ENCODE results near the gene NECAB3. TPM values are rescaled to one million over a fixed set of nuclear protein-coding genes. Genes with fewer than 3 reads are reported as not detected.

NECAB3 gene
- total and polyA plus RNA-seq, 4 donors: 10.5 to 14.8 (median 11.1) TPM

GRCh38 chr20:33667676-33668465, 6.4 kb downstream of the NECAB3 start (continued):
- TF ChIP-seq EGR1 (IDR thresholded peaks at IDR 0.05; ENCODE audit: low read depth in 2 of 2) (no peak), TAF1 (conservative IDR thresholded peaks at IDR 0.05) (no peak), YY1 (IDR thresholded peaks at IDR 0.05) (peak; percentile 42), GABPA (IDR thresholded peaks at IDR 0.05 in 1 of 2, conservative IDR thresholded peaks at IDR 0.05 in 1 of 2) (no peak)

GRCh38 chr20:33667245-33667675, 7.0 kb downstream of the NECAB3 start:
- H3K4me3 ChIP-seq (ENCODE audit: low read depth in 1 of 3, low read length in 3 of 3): peak overlapping the region; percentile 49 to 64 (median 56)
- peaks cover 0 to 4% (median 0%) of the 10 kb centered on the region in 4 donors for H3K36me3 ChIP-seq (ENCODE audit: control insufficient read depth in 4 of 4, insufficient read depth in 3 of 4, low read depth in 1 of 4, low read length in 3 of 4)
- TF ChIP-seq NR2F2 (IDR thresholded peaks at IDR 0.05) (no peak), ZBTB33 (IDR thresholded peaks at IDR 0.05) (no peak), YY1 (IDR thresholded peaks at IDR 0.05) (no peak), HNF4A (conservative IDR thresholded peaks at IDR 0.05) (no peak), ATF3 (IDR thresholded peaks at IDR 0.05) (no peak)
- 26% methylated on average over 55 of the region's 55 CpGs for WGBS
- DNase-seq (ENCODE audit: low spot score): no peak
- H3K9ac ChIP-seq (ENCODE audit: low read depth in 1 of 2, low read length in 2 of 2): no peak overlapping the region
- no peaks in the 10 kb centered on the region for H3K27me3 ChIP-seq (ENCODE audit: control insufficient read depth in 4 of 4, insufficient read depth in 4 of 4, low read length in 3 of 4)
- no peaks in the 10 kb centered on the region for H3K9me3 ChIP-seq (ENCODE audit: control insufficient read depth in 4 of 4, low read length in 3 of 4)
- peak overlapping the region; percentile 70 to 75 for H3K27ac ChIP-seq (ENCODE audit: low read depth in 1 of 2, low read length in 2 of 2)
- H3K4me1 ChIP-seq (ENCODE audit: control insufficient read depth in 4 of 4, insufficient read depth in 4 of 4, low read length in 3 of 4): peaks cover 3 to 48% (median 22%) of the 10 kb centered on the region in 4 donors

- Histone ChIP-seq H3K27me3 (ENCODE audit: control insufficient read depth in 4 of 4, insufficient read depth in 4 of 4, low read length in 3 of 4) (no peaks in the 10 kb centered on the region), H3K4me3 (ENCODE audit: low read depth in 1 of 3, low read length in 3 of 3) (peak within 1 kb of the TSS; percentile 49 to 64 (median 56)), H3K9ac (ENCODE audit: low read depth in 1 of 2, low read length in 2 of 2) (peak within 1 kb of the TSS in 1 of 2 donors; percentile 52), H3K27ac (ENCODE audit: low read depth in 1 of 2, low read length in 2 of 2) (peak within 1 kb of the TSS; percentile 70 to 75), H3K4me1 (ENCODE audit: control insufficient read depth in 4 of 4, insufficient read depth in 4 of 4, low read length in 3 of 4) (peaks cover 3 to 48% (median 21%) of the 10 kb centered on the region in 4 donors), H3K9me3 (ENCODE audit: control insufficient read depth in 4 of 4, low read length in 3 of 4) (no peaks in the 10 kb centered on the region), H3K36me3 (ENCODE audit: control insufficient read depth in 4 of 4, insufficient read depth in 3 of 4, low read depth in 1 of 4, low read length in 3 of 4) (peaks cover 0 to 4% (median 0%) of the 10 kb centered on the region in 4 donors)
- DNase-seq (ENCODE audit: low spot score): peak; percentile 92
- 19% methylated on average over 50 of the region's 50 CpGs for WGBS
- TF ChIP-seq FOXA2 (IDR thresholded peaks at IDR 0.05): no peak
- peak; percentile 52 for TF ChIP-seq REST (IDR thresholded peaks at IDR 0.05)
- peak; percentile 68 for TF ChIP-seq YY1 (IDR thresholded peaks at IDR 0.05)
- peak; percentile 70 for TF ChIP-seq SP1 (IDR thresholded peaks at IDR 0.05)
- TF ChIP-seq EGR1 (IDR thresholded peaks at IDR 0.05; ENCODE audit: low read depth in 2 of 2): no peak
- peak in 1 of 2 donors; percentile 39 for TF ChIP-seq RXRA (IDR thresholded peaks at IDR 0.05)
- peak; percentile 11 for TF ChIP-seq FOXA1 (IDR thresholded peaks at IDR 0.05)
- peak; percentile 11 for TF ChIP-seq CTCF (IDR thresholded peaks at IDR 0.05; ENCODE audit: low read depth, low read length, missing input control)
- no peak for TF ChIP-seq JUND (IDR thresholded peaks at IDR 0.05)
- peak; percentile 31 for TF ChIP-seq NR2F2 (IDR thresholded peaks at IDR 0.05)
- TF ChIP-seq MAX (IDR thresholded peaks at IDR 0.05): no peak
- no peak for TF ChIP-seq TAF1 (conservative IDR thresholded peaks at IDR 0.05)
- TF ChIP-seq ZBTB33 (IDR thresholded peaks at IDR 0.05): no peak
Observed at GRCh38 chr20:33666293-33667244, 7.7 kb downstream of the NECAB3 start, which contains the start of gene ACTL10. ACTL10 (plus strand) TSS chr20:33666943; CDS start chr20:33667498, 555 bp downstream.
